Stimulated activated CD4-positive, alpha-beta T cell treated with anti-CD3 and anti-CD28 coated beads, Interleukin-12 subunit alpha, Interleukin-12 subunit beta, amount 100 ng/mL, for 4 hours (primary cell): ENCODE measurements around the gene USP2.

Experiments used
- DNase-seq: peaks from one replicate; pipeline ENCODE4 v3.0.0-alpha.2; 2020

USP2 gene, protein sequence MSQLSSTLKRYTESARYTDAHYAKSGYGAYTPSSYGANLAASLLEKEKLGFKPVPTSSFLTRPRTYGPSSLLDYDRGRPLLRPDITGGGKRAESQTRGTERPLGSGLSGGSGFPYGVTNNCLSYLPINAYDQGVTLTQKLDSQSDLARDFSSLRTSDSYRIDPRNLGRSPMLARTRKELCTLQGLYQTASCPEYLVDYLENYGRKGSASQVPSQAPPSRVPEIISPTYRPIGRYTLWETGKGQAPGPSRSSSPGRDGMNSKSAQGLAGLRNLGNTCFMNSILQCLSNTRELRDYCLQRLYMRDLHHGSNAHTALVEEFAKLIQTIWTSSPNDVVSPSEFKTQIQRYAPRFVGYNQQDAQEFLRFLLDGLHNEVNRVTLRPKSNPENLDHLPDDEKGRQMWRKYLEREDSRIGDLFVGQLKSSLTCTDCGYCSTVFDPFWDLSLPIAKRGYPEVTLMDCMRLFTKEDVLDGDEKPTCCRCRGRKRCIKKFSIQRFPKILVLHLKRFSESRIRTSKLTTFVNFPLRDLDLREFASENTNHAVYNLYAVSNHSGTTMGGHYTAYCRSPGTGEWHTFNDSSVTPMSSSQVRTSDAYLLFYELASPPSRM

GRCh38 chr11:119381181-119381988 is at the start of gene USP2:
USP2 (minus strand) TSS chr11:119381690; CDS start chr11:119373480, 8,210 bp downstream.
- peak; percentile 97 for DNase-seq

DNA sequence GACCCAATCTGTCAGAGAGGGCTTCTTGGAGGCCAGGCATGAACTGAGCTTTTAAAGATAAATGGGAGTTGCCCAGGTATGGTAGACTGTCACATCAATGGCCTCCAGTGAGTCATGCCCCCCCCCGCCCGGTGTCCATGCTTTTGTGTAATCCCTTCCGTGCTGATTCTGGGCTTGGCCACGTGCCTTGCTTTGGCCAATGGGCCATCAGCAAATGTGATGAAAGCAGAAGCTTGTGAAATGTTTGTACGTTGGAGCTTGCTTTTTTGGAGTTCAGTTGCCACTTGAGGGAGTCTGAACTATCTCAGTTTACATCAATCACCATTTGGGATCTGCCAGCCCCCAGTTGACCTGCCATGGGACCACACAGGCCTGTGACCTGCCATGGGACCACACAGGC is 45.8 kb upstream of the USP2 start:
- no peak for DNase-seq

GRCh38 chr11:119426142-119426541 is 44.7 kb upstream of the USP2 start:
- no peak for DNase-seq

GRCh38 chr11:119424775-119425174 is 43.3 kb upstream of the USP2 start:
- DNase-seq = no peak

- no peak for DNase-seq
These were observed 42.8 kb upstream of the USP2 start for GRCh38 chr11:119424276-119424675.

GRCh38 chr11:119423509-119424254 is 42.2 kb upstream of the USP2 start:
- DNase-seq = no peak

GRCh38 chr11:119422809-119423508 is 41.5 kb upstream of the USP2 start, which contains the start of gene THY1:
THY1 (minus strand) TSS chr11:119423172; CDS start chr11:119420905, 2,267 bp downstream.
- DNase-seq = no peak

GRCh38 chr11:119421941-119422808 is 40.7 kb upstream of the USP2 start:
- DNase-seq = no peak

DNA sequence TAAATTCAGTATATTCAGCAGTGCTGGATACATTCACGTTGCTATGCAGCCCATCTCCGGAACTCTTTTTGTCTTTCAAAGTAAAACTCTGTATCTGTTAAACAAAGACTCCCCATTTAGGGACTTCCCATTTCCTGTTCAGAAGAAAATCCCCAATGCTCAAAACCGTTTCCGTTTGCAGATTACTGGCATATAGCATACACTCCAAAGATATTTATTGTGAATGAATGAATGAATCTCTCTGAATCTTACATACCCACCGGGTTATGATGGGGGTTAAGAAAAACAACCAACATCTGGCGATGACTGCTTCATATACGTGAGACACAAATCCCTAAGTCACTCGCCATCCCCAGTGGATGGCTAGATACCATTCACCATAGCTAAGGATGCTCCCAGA is 39.9 kb upstream of the USP2 start:
- DNase-seq = no peak

- DNase-seq = no peak
These were observed 39.1 kb upstream of the USP2 start for GRCh38 chr11:119420631-119421030.

GRCh38 chr11:119419834-119420492 is 38.5 kb upstream of the USP2 start:
- DNase-seq = no peak

DNA sequence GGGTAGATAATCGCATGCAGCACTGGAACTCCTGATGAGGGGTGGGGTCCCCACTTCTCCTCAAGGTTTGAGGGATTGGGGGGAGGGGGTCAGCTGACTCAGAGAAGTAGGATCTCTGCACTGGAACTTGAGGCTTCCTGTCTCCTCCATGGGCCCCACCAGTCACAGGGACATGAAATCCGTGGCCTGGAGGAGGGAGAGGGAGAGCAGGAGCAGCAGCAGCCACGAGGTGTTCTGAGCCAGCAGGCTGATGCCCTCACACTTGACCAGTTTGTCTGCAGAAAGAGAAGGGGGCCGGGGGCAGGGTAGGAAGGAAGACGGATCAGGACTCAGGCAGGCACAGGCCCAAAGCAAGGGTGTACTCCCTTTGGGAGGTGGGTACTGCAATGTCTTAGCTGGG is 37.8 kb upstream of the USP2 start:
- DNase-seq = no peak

DNA sequence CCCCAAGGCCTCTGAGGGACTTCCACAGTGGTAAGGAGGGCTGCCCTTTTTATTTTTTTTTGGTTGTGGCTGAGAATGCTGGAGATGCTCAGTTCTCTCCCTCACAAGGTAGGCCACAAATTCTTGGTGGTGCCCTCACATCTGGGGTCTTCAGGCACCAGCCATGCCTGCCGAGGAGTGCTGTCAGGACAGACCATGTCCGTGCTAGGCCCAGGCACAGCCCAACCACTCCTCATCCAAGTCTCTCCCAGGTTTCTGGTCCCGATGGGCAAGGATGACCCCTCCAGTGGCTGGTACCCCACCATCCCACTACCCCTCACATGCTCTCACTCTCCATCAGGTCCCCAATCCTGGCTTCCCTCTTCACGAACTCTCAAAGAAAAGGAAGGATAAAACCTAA is 37.3 kb upstream of the USP2 start:
- no peak for DNase-seq

DNA sequence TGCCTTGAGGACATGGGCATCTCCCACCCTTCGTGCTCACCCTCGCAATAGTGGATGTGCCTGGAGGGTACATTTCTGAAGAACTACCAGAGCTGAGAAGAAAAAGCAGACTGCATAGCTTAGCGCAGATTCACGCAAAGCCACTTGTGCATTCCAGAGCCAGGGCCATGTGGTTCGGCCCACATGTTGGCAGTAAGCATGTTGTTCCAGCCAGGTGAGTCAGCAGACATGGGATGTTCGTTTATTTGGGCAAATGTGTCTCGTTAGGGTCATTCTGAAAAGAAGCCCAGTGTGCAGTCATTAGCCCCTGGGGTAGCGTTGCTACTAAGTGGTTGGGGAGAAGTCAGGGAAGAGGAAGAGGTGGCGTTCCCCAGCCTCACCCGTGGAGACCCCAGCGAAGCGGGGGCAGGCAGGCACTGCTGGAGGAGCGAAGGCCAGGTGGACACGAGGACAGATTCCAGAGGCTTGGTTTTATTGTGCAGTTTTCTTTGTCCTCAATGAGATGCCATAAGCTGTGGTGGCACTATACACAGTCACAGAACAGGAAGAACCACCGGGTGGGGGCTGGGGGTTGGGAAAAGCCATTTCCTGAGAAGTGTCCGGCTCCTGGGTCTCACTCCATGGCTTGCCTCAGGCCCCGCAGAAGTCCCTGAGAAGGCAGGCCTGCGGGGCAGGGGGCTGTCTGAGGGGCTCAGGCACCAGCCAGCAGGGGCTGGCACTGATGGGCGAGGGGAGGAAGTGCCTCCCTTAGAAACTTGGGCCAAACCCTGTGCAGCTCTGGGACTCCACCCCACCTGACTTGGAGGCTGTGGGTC is 36.4 kb upstream of the USP2 start:
- DNase-seq = no peak

DNA sequence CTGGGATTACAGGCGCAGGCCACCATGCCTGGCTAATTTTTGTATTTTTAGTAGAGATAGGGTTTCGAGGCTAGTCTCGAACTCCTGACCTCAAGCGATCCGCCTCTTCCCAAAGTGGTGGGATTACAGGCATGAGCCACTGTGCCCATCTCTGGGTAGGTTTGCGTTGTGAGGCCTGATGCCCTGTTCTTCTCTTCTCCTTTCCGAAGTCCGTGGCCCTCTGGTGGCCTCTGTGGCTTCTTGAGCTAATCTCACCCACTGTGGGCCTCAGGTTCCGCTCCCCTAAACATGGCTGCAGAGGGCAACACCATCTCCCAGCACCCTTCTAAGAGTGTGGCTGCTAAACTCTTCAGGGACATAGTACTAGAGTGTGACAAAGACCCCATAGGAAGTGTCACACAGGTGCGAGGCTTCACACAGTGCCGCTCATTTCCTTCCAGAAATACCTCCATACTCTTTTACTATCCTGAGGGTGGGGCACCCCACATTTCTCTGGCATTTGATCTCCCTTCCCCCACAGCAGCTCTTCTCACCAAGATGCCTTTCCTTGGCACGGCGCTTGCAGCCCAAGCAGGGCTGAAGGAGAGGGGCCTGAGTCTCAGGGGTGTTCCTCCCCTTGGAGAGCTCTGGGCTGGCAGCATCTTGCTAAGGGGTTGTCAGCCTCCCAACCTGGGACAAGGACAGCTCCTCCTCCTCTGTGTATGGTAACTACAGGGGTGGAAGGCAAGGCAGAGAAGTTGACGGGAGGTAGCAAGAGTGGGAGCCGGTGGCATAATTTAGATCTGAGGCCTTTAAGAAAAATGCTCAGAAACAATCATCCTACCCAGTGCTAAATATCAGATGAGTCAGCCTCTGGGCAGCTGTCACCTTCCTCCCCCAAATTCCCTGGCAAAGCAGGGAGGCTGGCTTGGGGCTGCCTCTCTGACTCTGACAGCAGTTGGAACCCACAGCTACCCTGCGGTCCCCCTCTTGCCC is 35.4 kb upstream of the USP2 start:
- no peak for DNase-seq

- no peak for DNase-seq
These were observed 34.5 kb upstream of the USP2 start for GRCh38 chr11:119415966-119416365.

GRCh38 chr11:119415517-119415916 is 34.0 kb upstream of the USP2 start:
- no peak for DNase-seq

DNA sequence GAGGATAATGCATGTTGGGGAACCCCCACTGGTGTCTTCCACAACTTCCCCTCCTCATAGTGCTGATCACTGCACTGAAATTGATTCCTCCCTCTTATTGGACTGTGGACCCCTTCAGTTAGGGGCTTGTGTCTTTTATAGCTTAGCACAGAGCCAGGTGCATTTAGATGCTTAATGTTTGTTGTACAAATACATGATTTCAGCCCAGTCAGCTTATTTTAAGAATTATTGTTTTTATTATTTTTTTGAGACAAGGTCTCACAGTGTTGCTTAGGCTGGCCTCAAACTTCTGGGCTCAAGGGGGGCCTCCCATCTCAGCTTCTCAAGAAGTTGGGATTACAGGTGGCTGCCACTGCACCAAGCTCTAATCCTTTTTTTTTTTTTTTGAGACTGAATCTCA is 33.2 kb upstream of the USP2 start:
- DNase-seq = no peak
